Activated CD4-positive, alpha-beta T cell treated with anti-CD3 and anti-CD28 coated beads for 4 hours (primary cell): ENCODE measurements around the gene COL3A1.

Experiments
- DNase-seq, 2 donors: peaks; one replicate each; pipeline ENCODE4 v3.0.0-alpha.2; 2020

Gene COL3A1

DNA sequence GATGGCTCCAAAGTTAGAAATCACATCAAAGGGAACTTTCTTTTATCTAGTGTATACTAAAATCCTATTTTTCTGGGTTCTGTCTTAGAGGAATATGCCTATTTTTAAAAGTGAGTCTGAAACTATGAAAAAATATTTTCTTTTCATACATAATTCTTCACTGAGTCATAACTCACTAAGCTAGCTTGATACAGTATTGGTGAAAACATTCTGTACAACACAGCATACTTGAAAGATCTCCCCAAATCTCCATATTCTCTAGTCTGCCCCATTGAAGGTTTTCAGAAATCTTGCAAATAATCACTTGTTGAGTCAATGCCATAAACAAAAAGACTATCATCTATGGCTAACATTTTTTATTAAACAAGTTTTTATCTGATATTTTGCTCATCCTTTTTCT lies 44.5 kb downstream of the COL3A1 start:
- no peak for DNase-seq

DNA sequence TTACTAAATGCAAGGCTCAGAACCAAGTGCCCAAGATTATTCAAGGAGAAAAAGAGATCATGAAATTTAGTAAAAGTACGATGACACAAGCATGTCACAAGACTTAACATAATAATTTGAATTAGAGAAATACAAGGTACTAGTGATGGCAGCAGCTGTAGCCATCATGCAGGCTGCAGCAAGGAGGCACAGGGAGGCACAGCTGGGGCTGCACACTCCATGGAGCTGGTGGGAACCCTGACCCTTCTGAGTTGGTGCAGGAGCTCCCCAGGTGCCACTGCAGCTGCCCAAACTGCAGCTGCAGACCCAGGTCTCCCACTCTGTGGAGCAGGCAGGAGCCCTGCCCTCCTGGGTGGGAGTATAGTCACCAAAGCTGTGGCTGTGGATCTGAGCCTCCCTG lies 46.0 kb downstream of the COL3A1 start:
- DNase-seq: no peak

DNA sequence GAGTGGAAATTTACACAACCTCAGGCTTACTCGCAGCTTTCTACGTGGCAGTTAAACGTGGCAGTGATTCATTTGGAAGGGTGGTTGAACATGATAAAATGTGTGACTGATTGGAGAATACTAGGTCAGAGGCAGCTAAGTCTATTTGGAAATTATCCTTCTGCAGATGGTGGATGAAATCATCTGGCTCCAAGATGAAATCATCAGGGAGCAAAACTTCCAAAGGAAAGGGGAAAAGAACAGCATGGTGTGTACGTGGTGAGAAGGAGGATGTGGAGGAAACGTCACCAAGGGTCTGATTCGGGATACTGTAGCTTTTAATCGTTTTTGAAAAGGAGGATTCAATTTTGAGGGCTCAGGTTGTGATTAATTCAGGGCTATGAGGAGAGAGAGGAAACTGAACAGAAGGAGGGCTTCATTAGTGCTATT lies 47.9 kb downstream of the COL3A1 start:
- DNase-seq: no peak

DNA sequence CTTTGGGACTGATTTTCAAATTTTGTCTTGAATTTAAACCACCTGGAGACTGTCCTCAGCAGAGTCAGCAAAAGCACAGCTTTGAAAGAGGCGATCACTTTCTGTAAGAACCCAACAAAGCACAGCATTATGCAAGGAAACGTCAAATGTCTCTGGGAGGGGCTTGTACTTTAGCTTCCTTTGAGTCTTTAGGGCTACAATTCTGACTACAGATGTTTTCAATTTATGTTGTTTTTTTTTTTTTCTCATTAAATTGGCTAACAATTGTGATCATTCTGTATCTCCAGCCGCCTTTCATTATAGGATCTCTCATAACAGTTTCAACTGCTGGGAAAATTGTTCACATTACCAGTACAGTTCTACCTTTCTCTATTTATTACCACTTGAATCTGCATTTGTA lies 48.3 kb downstream of the COL3A1 start:
- no peak for DNase-seq

DNA sequence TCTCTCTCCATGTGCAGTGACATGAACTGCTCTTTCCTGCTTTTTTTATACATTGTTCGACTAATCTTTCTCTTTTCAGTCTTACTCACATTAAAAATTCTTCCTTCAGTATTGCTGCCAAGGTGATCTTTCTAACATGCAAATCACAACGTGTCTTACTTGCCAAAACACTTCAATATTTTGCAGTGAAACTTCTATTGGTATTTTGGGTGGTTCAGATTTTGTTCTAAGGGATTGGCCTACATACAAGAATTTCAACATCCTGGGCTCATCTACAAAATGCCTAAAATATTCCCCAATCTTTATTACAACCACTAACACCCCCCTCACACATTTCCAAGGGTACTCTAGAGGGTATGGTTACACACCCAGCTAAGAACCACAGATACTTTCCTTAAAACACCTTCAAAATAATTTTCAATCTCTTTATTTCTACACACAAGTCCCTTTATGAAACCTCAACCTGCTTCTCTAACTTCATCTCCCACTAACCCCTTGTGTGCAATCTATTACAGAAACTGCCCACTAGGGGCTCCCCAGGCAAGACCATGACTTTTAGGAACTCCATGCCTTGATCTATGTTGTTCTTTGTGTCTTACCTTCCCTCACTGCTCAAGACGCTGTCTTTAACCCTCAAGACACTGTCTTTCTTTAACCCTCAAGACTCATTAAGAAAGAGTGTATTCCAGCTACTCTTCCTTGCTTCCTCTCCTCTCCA lies 50.9 kb downstream of the COL3A1 start:
- DNase-seq: no peak

DNA sequence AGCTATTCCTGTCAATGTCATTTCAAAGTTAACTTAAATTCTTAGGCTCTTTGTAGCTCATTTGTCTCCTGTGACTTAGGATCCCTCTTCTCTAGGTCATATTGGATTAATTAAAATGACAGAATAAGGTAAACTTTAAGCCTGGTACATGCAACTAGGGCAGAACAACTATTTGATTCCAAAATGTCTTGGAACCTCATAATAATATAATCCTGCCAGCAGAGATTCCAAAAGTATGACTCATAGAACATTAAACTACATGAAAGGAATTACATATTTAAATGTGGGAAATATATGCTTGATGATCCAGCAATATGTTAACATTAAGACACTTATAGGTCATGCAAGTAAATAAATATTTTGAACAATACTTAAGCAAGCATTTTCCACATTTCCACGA lies 63.3 kb downstream of the COL3A1 start:
- DNase-seq: no peak

DNA sequence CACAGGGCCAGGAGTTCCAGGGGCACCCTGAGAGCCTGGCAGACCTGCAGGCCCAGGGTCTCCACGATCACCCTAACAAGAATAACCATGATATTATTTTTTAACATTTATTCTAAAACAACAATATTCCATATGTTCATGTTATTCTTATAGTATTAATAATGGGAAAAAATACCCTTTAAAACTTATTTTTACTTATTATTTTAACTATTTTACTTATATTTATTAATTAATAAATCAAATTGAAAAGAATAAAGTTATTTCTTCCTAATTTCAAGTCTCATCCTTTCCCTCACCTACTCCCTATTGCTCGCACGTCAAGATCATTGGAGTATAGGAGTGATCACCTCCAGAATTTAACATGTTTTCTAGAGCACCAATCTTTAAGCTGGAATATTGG lies 71.7 kb downstream of the COL3A1 start:
- no peak for DNase-seq

DNA sequence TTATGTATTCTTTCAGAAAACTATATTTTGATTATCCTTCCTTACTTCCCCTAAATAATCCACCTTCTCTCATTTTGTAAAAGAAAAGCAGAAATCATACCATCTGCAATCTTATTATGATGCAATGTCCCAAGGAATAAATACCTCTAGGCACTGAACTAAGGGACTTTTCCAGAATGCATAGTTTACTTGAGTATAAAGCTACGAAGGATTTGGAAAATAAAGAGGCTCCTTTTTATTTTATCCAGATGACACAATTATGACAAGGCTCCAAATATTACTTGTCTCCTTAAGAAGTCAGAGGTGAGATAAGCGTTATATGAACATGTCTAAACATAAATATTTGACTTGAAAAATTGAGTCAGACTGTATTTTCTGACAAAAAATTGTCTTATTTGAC lies 72.1 kb downstream of the COL3A1 start:
- DNase-seq: no peak

DNA sequence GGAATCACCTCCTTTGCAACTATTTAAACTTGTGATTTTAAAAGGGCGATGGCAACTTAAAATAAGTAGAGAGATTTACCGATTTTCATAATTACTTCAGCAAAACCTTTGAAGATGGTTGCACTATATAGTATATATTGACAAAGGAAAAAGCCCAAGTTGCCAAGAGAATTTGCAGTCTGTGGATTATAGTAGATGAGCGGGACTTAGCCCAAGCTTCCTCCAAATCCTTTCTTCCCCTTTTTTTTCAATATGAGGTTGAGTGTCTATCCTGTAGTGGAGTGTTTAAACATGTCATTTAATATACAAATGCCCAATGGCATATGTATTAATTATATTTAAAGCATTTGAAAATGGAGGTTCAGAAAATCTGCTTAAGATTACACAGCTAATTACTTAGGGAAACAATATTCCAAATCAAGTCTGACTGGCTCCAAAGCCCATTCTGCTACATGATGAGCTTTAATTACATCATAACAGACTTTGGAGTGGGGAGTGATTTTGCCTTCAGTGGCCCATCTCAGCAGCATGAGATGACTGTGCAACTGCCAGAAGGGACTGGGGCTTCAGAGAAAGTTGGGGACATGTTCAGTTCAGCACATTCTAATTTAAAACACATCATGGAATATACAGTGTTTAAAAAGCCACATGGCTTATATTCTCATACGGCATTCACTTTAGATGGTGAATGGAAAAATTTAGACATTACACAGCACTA lies 73.2 kb downstream of the COL3A1 start:
- no peak for DNase-seq

DNA sequence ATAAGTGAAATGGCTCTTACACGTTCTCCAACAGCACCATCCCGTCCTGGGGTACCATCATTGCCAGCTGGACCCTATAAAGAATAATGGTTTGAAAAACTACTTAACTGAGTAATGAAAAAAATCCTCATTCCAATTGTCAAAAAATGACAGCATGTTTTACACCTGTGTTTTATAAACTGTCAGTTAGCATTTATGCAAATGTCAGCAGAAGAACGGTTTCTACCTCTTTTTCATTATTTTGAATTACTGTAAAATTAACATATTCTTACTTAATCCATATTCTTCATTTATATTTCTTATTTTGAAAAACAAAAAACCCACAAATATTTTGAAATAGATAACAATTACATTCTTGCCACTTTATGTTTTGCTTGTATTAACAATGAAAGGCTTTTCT lies 74.0 kb downstream of the COL3A1 start:
- DNase-seq: no peak

DNA sequence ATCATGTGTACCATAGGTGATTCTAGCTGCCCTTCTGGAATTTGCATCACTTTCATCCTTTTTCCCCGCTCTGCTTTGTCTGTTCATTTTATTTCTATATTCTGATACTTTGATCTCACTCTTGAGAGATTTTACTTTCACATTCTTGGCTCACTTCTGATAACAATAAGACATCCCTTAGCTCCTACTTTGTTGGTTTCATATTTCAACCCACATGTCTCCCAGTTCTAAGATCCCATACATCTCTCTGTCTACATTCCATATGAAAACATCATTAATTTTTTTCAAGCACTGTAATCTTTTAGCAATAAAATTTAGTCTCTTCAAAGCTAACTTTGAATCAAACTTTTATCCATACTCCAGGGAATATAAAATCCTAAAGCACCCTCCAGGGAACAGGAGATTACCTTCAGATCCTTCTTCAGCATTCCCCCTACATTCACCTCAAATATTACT lies 75.6 kb downstream of the COL3A1 start:
- DNase-seq: no peak

DNA sequence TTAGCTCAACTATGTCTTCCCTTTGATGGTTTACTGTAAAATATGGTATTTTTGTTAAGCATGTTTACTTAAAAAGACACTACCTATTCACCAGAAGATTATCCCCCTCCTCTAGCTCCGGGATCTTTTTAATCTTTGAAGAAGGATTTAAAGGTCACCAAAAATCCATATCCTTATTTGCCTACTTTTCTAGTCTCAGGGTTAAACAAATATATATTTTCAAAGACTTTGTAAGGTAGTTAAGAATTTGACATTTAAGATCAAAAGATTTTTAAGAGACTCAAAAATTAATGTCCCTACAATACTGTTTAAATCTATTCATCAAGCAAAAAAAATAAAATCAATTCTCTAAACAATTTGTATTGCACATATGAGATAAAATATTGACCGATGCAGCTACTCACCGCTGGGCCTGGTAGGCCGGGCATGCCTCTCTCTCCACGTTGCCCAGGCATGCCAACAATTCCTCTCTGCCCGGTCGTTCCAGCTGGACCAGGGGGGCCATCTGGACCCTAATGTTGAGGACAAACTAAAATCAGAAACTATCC lies 76.1 kb downstream of the COL3A1 start:
- DNase-seq: no peak

DNA sequence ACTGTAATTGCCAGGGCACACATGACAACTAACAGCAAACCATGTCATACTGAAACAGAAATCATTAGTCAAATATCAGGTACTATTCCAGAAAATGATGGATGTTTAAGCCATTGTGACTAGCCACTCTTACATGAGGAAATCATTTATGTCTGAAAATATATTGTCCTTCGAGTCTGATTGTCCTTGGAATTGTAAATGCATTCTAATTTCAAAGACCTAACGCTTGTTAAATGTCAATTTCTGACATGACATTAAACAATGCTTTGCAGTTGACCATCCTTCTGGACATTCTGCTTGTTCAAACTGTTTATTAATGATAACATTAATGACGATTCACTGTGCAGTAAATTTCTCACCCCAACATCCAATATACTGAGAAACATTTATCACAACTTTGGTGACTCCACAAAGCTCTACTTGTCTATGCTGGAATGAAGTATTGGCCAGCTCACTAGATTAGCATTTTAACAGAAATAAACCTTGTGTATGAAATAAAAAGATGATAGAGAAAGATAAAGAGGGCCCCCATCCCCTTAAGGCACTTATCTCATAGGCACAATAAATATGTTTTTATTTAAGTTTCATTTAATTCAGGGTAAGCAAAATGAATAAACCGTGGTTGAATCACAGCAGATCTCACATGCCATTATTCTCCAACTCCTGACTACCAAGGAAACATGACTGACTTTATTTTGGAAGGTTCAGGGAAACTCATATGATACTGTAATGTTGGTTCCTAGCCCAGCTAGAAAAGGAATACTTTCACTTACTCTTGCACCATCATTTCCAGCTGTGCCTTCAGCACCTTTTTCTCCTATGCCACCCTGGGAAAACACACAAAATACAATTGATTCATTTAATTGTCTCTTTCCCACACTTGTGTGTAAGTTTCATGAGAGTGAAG lies 82.3 kb downstream of the COL3A1 start:
- DNase-seq: no peak

DNA sequence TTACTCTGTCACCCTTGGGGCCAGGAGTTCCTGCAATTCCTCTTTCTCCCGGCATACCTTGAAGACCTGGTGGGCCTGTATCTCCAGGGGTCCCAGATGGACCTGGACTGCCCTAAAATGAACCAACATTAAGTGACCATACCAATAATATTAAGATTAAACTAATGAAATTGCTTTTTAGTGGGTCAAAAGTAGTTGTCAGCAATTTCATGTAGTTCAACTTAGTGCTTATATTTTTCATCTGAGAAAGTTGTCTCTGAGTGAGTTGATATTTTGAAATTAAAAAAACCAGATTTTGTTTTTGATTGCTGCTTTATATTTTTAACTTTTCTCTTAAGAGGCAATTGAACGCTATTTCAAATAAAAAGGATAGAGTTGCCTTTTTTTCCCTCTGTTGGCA lies 83.1 kb downstream of the COL3A1 start:
- no peak for DNase-seq

DNA sequence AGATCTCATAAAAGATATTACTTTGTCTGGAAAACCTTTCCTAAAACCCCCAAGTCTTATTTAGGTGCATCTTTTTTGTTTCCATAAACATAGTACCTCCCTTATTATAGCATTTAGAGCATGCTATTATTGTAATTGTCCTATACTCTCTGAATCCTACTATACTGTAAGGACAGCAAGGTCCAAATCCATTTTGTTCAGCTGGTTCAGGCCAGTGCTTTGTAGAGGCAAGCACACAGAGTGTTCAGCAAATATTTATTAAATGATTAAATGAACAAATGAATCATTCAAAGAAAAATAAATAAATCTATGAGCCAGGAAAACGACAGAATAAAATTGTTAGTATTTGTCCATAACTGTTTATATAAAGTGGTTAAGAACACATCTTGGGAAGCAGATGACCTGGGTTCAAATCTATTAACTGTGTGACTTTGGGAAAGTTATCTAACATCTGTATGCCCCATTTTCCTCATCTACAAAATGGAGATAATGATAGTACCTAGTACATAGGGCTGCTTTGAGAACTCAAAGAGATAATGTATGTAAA lies 86.0 kb downstream of the COL3A1 start:
- no peak for DNase-seq
